GM23338 (cell line): ENCODE results near the gene FAM216A. TPM values are rescaled to one million over a fixed set of nuclear protein-coding genes. Genes with fewer than 3 reads are reported as not detected.

Experiments used
- ATAC-seq: fragments of 200-7000 bp; cut with Tn5 transposase; 3 replicates; pipeline ENCODE4 v1.9.1; 2020
- DNase-seq: peaks from one replicate; pipeline ENCODE4 v3.0.0-alpha.2; 2015; ENCODE audit warnings: low spot score
- H2AFZ ChIP-seq: fragments of 200-600 bp; sonication (generic); 2 replicates; pipeline ENCODE4 v1.8.0; 2016; ENCODE audit warnings: antibody characterized with exemption, mild to moderate bottlenecking, moderate library complexity
- H3F3A ChIP-seq: fragments of 200-600 bp; sonication (generic); replicated peaks from 2 replicates; pipeline ENCODE4 v1.8.0; 2017; ENCODE audit warnings: antibody characterized with exemption, mixed run types, low read depth
- H3K27ac ChIP-seq: fragments of 200-600 bp; sonication (generic); 2 replicates; pipeline ENCODE4 v1.6.1; 2016; ENCODE audit warnings: low read depth
- H3K27me3 ChIP-seq: fragments of 200-600 bp; sonication (generic); 2 replicates; pipeline ENCODE4 v1.8.0; 2016; ENCODE audit warnings: mild to moderate bottlenecking, mixed run types, moderate library complexity; ENCODE audit not compliant: insufficient read depth
- H3K36me3 ChIP-seq: fragments of 200-600 bp; sonication (generic); 2 replicates; pipeline ENCODE4 v1.8.0; 2016; ENCODE audit warnings: mild to moderate bottlenecking; ENCODE audit not compliant: insufficient read depth
- H3K4me1 ChIP-seq: fragments of 200-600 bp; sonication (generic); 2 replicates; pipeline ENCODE4 v1.8.0; 2016; ENCODE audit warnings: mild to moderate bottlenecking, moderate library complexity; ENCODE audit not compliant: insufficient read depth
- H3K4me2 ChIP-seq: fragments of 200-600 bp; sonication (generic); 2 replicates; pipeline ENCODE4 v1.7.1; 2017; ENCODE audit warnings: mixed run types
- H3K4me3 ChIP-seq: fragments of 200-600 bp; sonication (generic); 2 replicates; pipeline ENCODE4 v1.6.1; 2016; ENCODE audit warnings: mixed run types
- H3K79me2 ChIP-seq: fragments of 200-600 bp; sonication (generic); replicated peaks from 2 replicates; pipeline ENCODE4 v1.8.0; 2017; ENCODE audit warnings: mild to moderate bottlenecking; ENCODE audit not compliant: insufficient read depth
- H3K9me2 ChIP-seq: fragments of 200-600 bp; sonication (generic); 2 replicates; pipeline ENCODE4 v1.8.0; 2017; ENCODE audit not compliant: insufficient read depth
- H4K20me1 ChIP-seq: fragments of 200-600 bp; sonication (generic); replicated peaks from 2 replicates; pipeline ENCODE4 v1.8.0; 2017; ENCODE audit warnings: mild to moderate bottlenecking; ENCODE audit not compliant: insufficient read depth
- H3K27ac Mint-ChIP-seq: 2 replicates; pipeline ENCODE4 v1.8.0; 2020; ENCODE audit warnings: inconsistent platforms, mild to moderate bottlenecking, moderate library complexity, mixed read lengths
- H3K27me3 Mint-ChIP-seq: 3 replicates; pipeline ENCODE4 v1.8.0; 2022; ENCODE audit warnings: low read depth, mild to moderate bottlenecking, moderate library complexity, mixed read lengths, inconsistent platforms; ENCODE audit not compliant: insufficient read depth, poor library complexity
- H3K36me3 Mint-ChIP-seq: 3 replicates; pipeline ENCODE4 v1.8.0; 2021; ENCODE audit warnings: low read depth, mild to moderate bottlenecking, inconsistent platforms, moderate library complexity, mixed read lengths
- H3K4me1 Mint-ChIP-seq: 3 replicates; pipeline ENCODE4 v1.8.0; 2020; ENCODE audit warnings: mild to moderate bottlenecking, inconsistent platforms, mixed read lengths
- H3K4me3 Mint-ChIP-seq: 3 replicates; pipeline ENCODE4 v1.8.0; 2021; ENCODE audit warnings: moderate library complexity, mild to moderate bottlenecking, inconsistent platforms, mixed read lengths
- H3K9me3 Mint-ChIP-seq: 3 replicates; pipeline ENCODE4 v1.8.0; 2020; ENCODE audit warnings: moderate library complexity, mild to moderate bottlenecking, inconsistent platforms, mixed read lengths
- CREB1 ChIP-seq: fragments of 250-450 bp; sonication (Bioruptor Pico); IDR thresholded peaks from 2 replicates; pipeline ENCODE4 v1.5.0; 2020; ENCODE audit warnings: low read depth, mild to moderate bottlenecking, moderate library complexity
- CTCF ChIP-seq, 2 experiments: fragments of 200-600 bp in 1 of 2; sonication (generic) in 1 of 2; conservative IDR thresholded peaks; 2 replicates each; pipeline versions ENCODE4 v1.5.1 to v1.6.1; 2016 to 2017; ENCODE audit warnings: antibody characterized with exemption in 2 of 2, low read depth in 2 of 2, mild to moderate bottlenecking in 2 of 2, moderate library complexity in 1 of 2
- ETS1 ChIP-seq: IDR thresholded peaks from 2 replicates; pipeline ENCODE4 v1.6.1; 2016; ENCODE audit warnings: antibody characterized with exemption
- EZH2 ChIP-seq: fragments of 200-600 bp; sonication (generic); IDR thresholded peaks from one replicate; pipeline ENCODE4 v1.8.0; 2017; ENCODE audit warnings: antibody characterized with exemption, mild to moderate bottlenecking, low read depth; ENCODE audit not compliant: unreplicated experiment
- EZH2phosphoT487 ChIP-seq: fragments of 200-600 bp; sonication (generic); IDR thresholded peaks from one replicate; pipeline ENCODE4 v1.8.1; 2018; ENCODE audit warnings: antibody characterized with exemption; ENCODE audit not compliant: unreplicated experiment
- JUNB ChIP-seq: IDR thresholded peaks from one replicate; pipeline ENCODE4 v1.6.1; 2016; ENCODE audit warnings: antibody characterized with exemption; ENCODE audit not compliant: unreplicated experiment
- NANOG ChIP-seq: IDR thresholded peaks from 2 replicates; pipeline ENCODE4 v1.6.1; 2016; ENCODE audit warnings: antibody characterized with exemption, borderline replicate concordance
- POLR2AphosphoS5 ChIP-seq: IDR thresholded peaks from 2 replicates; pipeline ENCODE4 v1.6.1; 2016; ENCODE audit warnings: antibody characterized with exemption, low read depth
- REST ChIP-seq: IDR thresholded peaks from one replicate; pipeline ENCODE4 v1.6.1; 2018; ENCODE audit warnings: antibody characterized with exemption; ENCODE audit not compliant: unreplicated experiment
- STAT1 ChIP-seq: IDR thresholded peaks from one replicate; pipeline ENCODE4 v1.6.1; 2016; ENCODE audit warnings: antibody characterized with exemption; ENCODE audit not compliant: unreplicated experiment
- ZNF114 ChIP-seq: fragments of 250-450 bp; sonication (Bioruptor Pico); IDR thresholded peaks from 2 replicates; pipeline ENCODE4 v1.5.0; 2020; ENCODE audit warnings: mild to moderate bottlenecking, moderate library complexity
- ZNF331 ChIP-seq: fragments of 250-450 bp; sonication (Bioruptor Pico); IDR thresholded peaks from 2 replicates; pipeline ENCODE4 v1.5.0; 2020; ENCODE audit warnings: low read depth, mild to moderate bottlenecking, moderate library complexity
- ZNF462 ChIP-seq: fragments of 250-450 bp; sonication (Bioruptor Pico); IDR thresholded peaks from 2 replicates; pipeline ENCODE4 v1.5.0; 2020; ENCODE audit warnings: mild to moderate bottlenecking, moderate library complexity
- polyA plus RNA-seq: library from polyadenylated mRNA; unstranded; fragments of >200 nt; fragmentation: Nextera tagmentation; extraction: Ambion mirVana; gene quantifications from 2 replicates; pipeline ENCODE4 v1.2.1, GENCODE V29; 2016
- total RNA-seq: library from RNA; depleted of rRNA; stranded (reverse); fragments of >200 nt; shearing (Covaris generic); gene quantifications from 2 replicates; pipeline ENCODE4 v1.2.3, GENCODE V29; 2014

The FAM216A gene
- total and polyA plus RNA-seq, 2 experiments from 2014 or later = 27.1 to 53.0 TPM

GRCh38 chr12:110528277-110528839 is 59.7 kb downstream of the FAM216A start:
- no peaks in the 10 kb centered on the region; the same call in 1 of the 2 replicates for H3K4me1 ChIP-seq
- Mint-ChIP-seq H3K4me3 (no peak overlapping the region), H3K27me3 (peaks cover 4% of the 10 kb centered on the region), H3K4me1 (peaks cover 6% of the 10 kb centered on the region; the same call in 2 of the 3 replicates), H3K36me3 (no peaks in the 10 kb centered on the region), H3K9me3 (no peaks in the 10 kb centered on the region), H3K27ac (no peak overlapping the region)
- H3F3A ChIP-seq = no peaks in the 10 kb centered on the region
- H3K36me3 ChIP-seq = no peaks in the 10 kb centered on the region
- H2AFZ ChIP-seq = no peak overlapping the region
- no peaks in the 10 kb centered on the region for H4K20me1 ChIP-seq
- no peak overlapping the region for H3K4me2 ChIP-seq
- 0 out of 2 replicates have a peak, but pooled peaks cover 4% of the 10 kb centered on the region for H3K9me2 ChIP-seq
- DNase-seq (no peak), ATAC-seq (peak; percentile 55)
- no peaks in the 10 kb centered on the region for H3K27me3 ChIP-seq
- TF ChIP-seq ZNF462 (CRISPR knock-in tag) (no peak), STAT1 (no peak), ETS1 (no peak), NANOG (no peak), ZNF331 (no peak), POLR2AphosphoS5 (no peak), EZH2phosphoT487 (no peak), EZH2 (no peak), ZNF114 (no peak), CREB1 (CRISPR knock-in tag) (no peak), REST (no peak), CTCF (conservative IDR thresholded peaks at IDR 0.05; ENCODE audit: low read depth in 2 of 2) (no peak), JUNB (no peak)
- no peak overlapping the region for H3K4me3 ChIP-seq
- H3K27ac ChIP-seq = no peak overlapping the region
- H3K79me2 ChIP-seq = no peaks in the 10 kb centered on the region
